HEK293 (cell line): ENCODE measurements around the gene ARL3.

Experiments used
- CTCF ChIA-PET: fragments of 350-600 bp; formaldehyde crosslinking; extraction: SDS; loops from one replicate; lab custom pipeline; 2021; ENCODE audit warnings: antibody characterized with exemption; lab: Yijun Ruan, JAX
- POLR2A ChIA-PET: fragments of 300-600 bp; formaldehyde crosslinking; extraction: SDS; loops from one replicate; lab custom pipeline; 2020; ENCODE audit warnings: antibody characterized with exemption, inconsistent platforms; lab: Yijun Ruan, JAX
- H3K27ac ChIP-seq: fragments of 200-500 bp; sonication (Bioruptor generic); 2 replicates; pipeline ENCODE4 v1.5.1; 2014; ENCODE audit warnings: low read depth, low read length, control low read depth, inconsistent platforms; ENCODE audit errors: extremely low read depth
- H3K36me3 ChIP-seq, 2 experiments: fragments of 200-500 bp in 1 of 2; sonication (Bioruptor generic) in 1 of 2; 1 replicate in 1 of 2; 2 replicates in 1 of 2; pipeline ENCODE4 v1.5.1; 2014 to 2017; ENCODE audit warnings: inconsistent platforms in 2 of 2, low read length in 2 of 2; ENCODE audit not compliant: control insufficient read depth in 2 of 2, insufficient read depth in 1 of 2
- H3K4me1 ChIP-seq: fragments of 200-500 bp; sonication (Bioruptor generic); 2 replicates; pipeline ENCODE4 v1.5.1; 2014; ENCODE audit warnings: mild to moderate bottlenecking, low read length, inconsistent platforms; ENCODE audit not compliant: control insufficient read depth, insufficient read depth
- H3K4me3 ChIP-seq: 2 replicates; pipeline ENCODE4 v1.5.1; 2011; ENCODE audit warnings: low read depth, mild to moderate bottlenecking, control low read depth, low read length, moderate library complexity
- H3K9me3 ChIP-seq: fragments of 200-500 bp; sonication (Bioruptor generic); 2 replicates; pipeline ENCODE4 v1.5.1; 2014; ENCODE audit warnings: low read depth, low read length, inconsistent platforms; ENCODE audit not compliant: control insufficient read depth, insufficient read depth
- IKZF3 ChIP-seq: fragments of 450-650 bp; IDR thresholded peaks from 2 replicates; pipeline ENCODE4 v1.5.0; 2018; ENCODE audit warnings: missing biosample characterization, mild to moderate bottlenecking, missing genetic modification characterization, moderate library complexity
- KLF8 ChIP-seq: fragments of 450-650 bp; formaldehyde crosslinking; IDR thresholded peaks from 2 replicates; pipeline ENCODE4 v1.5.1; 2016; ENCODE audit warnings: missing biosample characterization, missing genetic modification characterization
- PRDM10 ChIP-seq: fragments of 450-650 bp; formaldehyde crosslinking; IDR thresholded peaks from 2 replicates; pipeline ENCODE4 v1.5.1; 2016; ENCODE audit warnings: missing biosample characterization, missing genetic modification characterization
- PRDM4 ChIP-seq: fragments of 450-650 bp; formaldehyde crosslinking; IDR thresholded peaks from 2 replicates; pipeline ENCODE4 v1.5.1; 2017; ENCODE audit warnings: missing biosample characterization, missing genetic modification characterization
- SP7 ChIP-seq: fragments of 450-650 bp; formaldehyde crosslinking; IDR thresholded peaks from 2 replicates; pipeline ENCODE4 v1.5.1; 2016; ENCODE audit warnings: missing biosample characterization, missing genetic modification characterization
- ZBTB17 ChIP-seq: fragments of 450-650 bp; formaldehyde crosslinking; IDR thresholded peaks from 2 replicates; pipeline ENCODE4 v1.5.1; 2016; ENCODE audit warnings: missing biosample characterization, missing genetic modification characterization
- ZBTB21 ChIP-seq: fragments of 450-650 bp; formaldehyde crosslinking; IDR thresholded peaks from 2 replicates; pipeline ENCODE4 v1.5.1; 2017; ENCODE audit warnings: missing biosample characterization, missing genetic modification characterization
- ZEB2 ChIP-seq: fragments of 450-650 bp; formaldehyde crosslinking; IDR thresholded peaks from 2 replicates; pipeline ENCODE4 v1.5.1; 2016; ENCODE audit warnings: missing biosample characterization, missing genetic modification characterization
- ZNF112 ChIP-seq: fragments of 450-650 bp; formaldehyde crosslinking; IDR thresholded peaks from 2 replicates; pipeline ENCODE4 v1.5.0; 2017; ENCODE audit warnings: missing biosample characterization, missing genetic modification characterization
- ZNF157 ChIP-seq: fragments of 450-650 bp; formaldehyde crosslinking; IDR thresholded peaks from 2 replicates; pipeline ENCODE4 v1.5.1; 2016; ENCODE audit warnings: missing biosample characterization, missing genetic modification characterization
- ZNF202 ChIP-seq: fragments of 450-650 bp; formaldehyde crosslinking; IDR thresholded peaks from 2 replicates; pipeline ENCODE4 v1.5.1; 2016; ENCODE audit warnings: missing biosample characterization, missing genetic modification characterization, borderline replicate concordance
- ZNF23 ChIP-seq: fragments of 450-650 bp; formaldehyde crosslinking; IDR thresholded peaks from 2 replicates; pipeline ENCODE4 v1.5.1; 2016; ENCODE audit warnings: missing biosample characterization, missing genetic modification characterization, borderline replicate concordance
- ZNF571 ChIP-seq: fragments of 450-650 bp; formaldehyde crosslinking; IDR thresholded peaks from 2 replicates; pipeline ENCODE4 v1.5.0; 2017; ENCODE audit warnings: missing biosample characterization, missing genetic modification characterization
- ZNF624 ChIP-seq: fragments of 450-650 bp; formaldehyde crosslinking; IDR thresholded peaks from 2 replicates; pipeline ENCODE4 v1.5.1; 2017; ENCODE audit warnings: missing biosample characterization, missing genetic modification characterization
- ZNF660 ChIP-seq: fragments of 450-650 bp; IDR thresholded peaks from 2 replicates; pipeline ENCODE4 v1.5.1; 2018; ENCODE audit warnings: missing biosample characterization, mild to moderate bottlenecking, missing genetic modification characterization
- ZNF785 ChIP-seq: fragments of 450-650 bp; formaldehyde crosslinking; IDR thresholded peaks from 2 replicates; pipeline ENCODE4 v1.5.1; 2016; ENCODE audit warnings: missing biosample characterization, missing genetic modification characterization
- ZSCAN16 ChIP-seq: fragments of 450-650 bp; formaldehyde crosslinking; IDR thresholded peaks from 2 replicates; pipeline ENCODE4 v1.5.1; 2016; ENCODE audit warnings: missing biosample characterization, missing genetic modification characterization
- ZSCAN30 ChIP-seq: fragments of 450-650 bp; IDR thresholded peaks from 2 replicates; pipeline ENCODE4 v1.5.1; 2018; ENCODE audit warnings: missing biosample characterization, mild to moderate bottlenecking, missing genetic modification characterization, moderate library complexity
- TF ChIP-seq, protein P1 (sequence below): fragments of 450-650 bp; formaldehyde crosslinking; IDR thresholded peaks from 2 replicates; pipeline ENCODE4 v1.5.1; 2016; ENCODE audit warnings: missing biosample characterization, missing genetic modification characterization
- TF ChIP-seq, protein P2 (sequence below): fragments of 450-650 bp; formaldehyde crosslinking; IDR thresholded peaks from 2 replicates; pipeline ENCODE4 v1.5.1; 2016; ENCODE audit warnings: missing biosample characterization, missing genetic modification characterization
- TF ChIP-seq, protein P3 (sequence below): sonication (generic); formaldehyde crosslinking; IDR thresholded peaks from 2 replicates; pipeline ENCODE4 v1.8.1; 2022; ENCODE audit warnings: mild to moderate bottlenecking, moderate library complexity, missing genetic modification reagents

The ARL3 gene

DNA sequence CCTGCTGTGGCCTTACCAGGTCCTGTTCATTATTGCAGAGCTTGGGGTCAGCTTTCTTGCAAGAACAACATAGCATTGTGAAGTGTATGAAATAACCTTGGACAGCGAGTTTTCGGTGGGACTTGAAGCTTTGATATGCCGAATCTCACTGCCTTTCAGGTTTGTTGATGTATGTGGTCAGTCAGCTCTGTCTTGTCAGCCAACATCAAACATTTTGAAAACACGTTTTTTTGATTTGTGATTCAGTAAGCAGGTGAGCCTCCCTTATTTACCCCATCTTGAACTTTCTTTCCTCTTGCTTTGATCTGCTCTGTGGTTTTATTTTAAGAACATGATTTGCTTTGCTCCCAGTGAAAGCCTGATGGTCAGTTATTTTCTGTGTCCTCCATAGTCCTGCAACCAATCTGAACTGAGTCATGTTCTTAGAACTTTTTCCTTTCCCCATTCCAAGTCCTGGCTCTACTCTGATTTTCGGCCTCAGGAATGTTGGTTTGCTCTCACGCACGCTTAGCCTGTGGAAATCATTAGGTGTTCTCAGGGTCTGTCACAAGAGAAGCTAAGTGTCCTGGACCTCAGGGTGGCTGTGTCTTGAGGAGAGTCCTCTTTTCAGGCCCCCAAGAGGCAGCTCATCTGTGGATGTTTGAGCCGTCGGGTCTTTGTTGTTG lies 38.2 kb upstream of the ARL3 start:
- TF ChIP-seq, protein P1, sequence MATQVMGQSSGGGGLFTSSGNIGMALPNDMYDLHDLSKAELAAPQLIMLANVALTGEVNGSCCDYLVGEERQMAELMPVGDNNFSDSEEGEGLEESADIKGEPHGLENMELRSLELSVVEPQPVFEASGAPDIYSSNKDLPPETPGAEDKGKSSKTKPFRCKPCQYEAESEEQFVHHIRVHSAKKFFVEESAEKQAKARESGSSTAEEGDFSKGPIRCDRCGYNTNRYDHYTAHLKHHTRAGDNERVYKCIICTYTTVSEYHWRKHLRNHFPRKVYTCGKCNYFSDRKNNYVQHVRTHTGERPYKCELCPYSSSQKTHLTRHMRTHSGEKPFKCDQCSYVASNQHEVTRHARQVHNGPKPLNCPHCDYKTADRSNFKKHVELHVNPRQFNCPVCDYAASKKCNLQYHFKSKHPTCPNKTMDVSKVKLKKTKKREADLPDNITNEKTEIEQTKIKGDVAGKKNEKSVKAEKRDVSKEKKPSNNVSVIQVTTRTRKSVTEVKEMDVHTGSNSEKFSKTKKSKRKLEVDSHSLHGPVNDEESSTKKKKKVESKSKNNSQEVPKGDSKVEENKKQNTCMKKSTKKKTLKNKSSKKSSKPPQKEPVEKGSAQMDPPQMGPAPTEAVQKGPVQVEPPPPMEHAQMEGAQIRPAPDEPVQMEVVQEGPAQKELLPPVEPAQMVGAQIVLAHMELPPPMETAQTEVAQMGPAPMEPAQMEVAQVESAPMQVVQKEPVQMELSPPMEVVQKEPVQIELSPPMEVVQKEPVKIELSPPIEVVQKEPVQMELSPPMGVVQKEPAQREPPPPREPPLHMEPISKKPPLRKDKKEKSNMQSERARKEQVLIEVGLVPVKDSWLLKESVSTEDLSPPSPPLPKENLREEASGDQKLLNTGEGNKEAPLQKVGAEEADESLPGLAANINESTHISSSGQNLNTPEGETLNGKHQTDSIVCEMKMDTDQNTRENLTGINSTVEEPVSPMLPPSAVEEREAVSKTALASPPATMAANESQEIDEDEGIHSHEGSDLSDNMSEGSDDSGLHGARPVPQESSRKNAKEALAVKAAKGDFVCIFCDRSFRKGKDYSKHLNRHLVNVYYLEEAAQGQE, result 0 out of 2 replicates have a peak, but pooled peaks have one; percentile 32
- TF ChIP-seq, protein P2, sequence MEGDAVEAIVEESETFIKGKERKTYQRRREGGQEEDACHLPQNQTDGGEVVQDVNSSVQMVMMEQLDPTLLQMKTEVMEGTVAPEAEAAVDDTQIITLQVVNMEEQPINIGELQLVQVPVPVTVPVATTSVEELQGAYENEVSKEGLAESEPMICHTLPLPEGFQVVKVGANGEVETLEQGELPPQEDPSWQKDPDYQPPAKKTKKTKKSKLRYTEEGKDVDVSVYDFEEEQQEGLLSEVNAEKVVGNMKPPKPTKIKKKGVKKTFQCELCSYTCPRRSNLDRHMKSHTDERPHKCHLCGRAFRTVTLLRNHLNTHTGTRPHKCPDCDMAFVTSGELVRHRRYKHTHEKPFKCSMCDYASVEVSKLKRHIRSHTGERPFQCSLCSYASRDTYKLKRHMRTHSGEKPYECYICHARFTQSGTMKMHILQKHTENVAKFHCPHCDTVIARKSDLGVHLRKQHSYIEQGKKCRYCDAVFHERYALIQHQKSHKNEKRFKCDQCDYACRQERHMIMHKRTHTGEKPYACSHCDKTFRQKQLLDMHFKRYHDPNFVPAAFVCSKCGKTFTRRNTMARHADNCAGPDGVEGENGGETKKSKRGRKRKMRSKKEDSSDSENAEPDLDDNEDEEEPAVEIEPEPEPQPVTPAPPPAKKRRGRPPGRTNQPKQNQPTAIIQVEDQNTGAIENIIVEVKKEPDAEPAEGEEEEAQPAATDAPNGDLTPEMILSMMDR (tag by site-specific recombination), result no peak
- no peaks in the 10 kb centered on the region for H3K4me1 ChIP-seq
- H3K36me3 ChIP-seq, result no peaks in the 10 kb centered on the region
- CTCF ChIA-PET, result interaction anchor here (0.5 to 4.0 kb wide), 20 partner anchors 9 to 1550 kb away, joined by 3 to 47 read pairs (median 4); partner anchors contain the start of genes CYP17A1 and WBP1L
- POLR2A ChIA-PET, result interaction anchor here (3.4 kb wide), 1 partner anchor 8 kb away, joined by 12 read pairs; the partner anchor contains the start of gene WBP1L
- no peak overlapping the region for H3K4me3 ChIP-seq
- no peaks in the 10 kb centered on the region for H3K9me3 ChIP-seq
- no peak overlapping the region for H3K27ac ChIP-seq

GRCh38 chr10:102745157-102745556 lies 31.0 kb upstream of the ARL3 start:
- Histone ChIP-seq H3K4me1 (no peaks in the 10 kb centered on the region), H3K36me3 (no peaks in the 10 kb centered on the region), H3K4me3 (no peak overlapping the region; the same call in 1 of the 2 replicates), H3K27ac (no peak overlapping the region)
- POLR2A ChIA-PET, result interaction anchor here (1.1 to 2.4 kb wide), 3 partner anchors 8 to 75 kb away, joined by 3 to 14 read pairs (median 12); no protein-coding TSS in a partner anchor
- CTCF ChIA-PET, result interaction anchor here (0.6 to 1.2 kb wide), 4 partner anchors 31 to 331 kb away, joined by 3 to 4 read pairs (median 4); no protein-coding TSS in a partner anchor
- TF ChIP-seq ZNF660 (tag by site-specific recombination) (no peak), ZNF785 (tag by site-specific recombination) (no peak), ZEB2 (tag by site-specific recombination) (no peak), ZSCAN30 (tag by site-specific recombination) (no peak), ZNF23 (no peak), ZNF624 (tag by site-specific recombination) (no peak), ZNF157 (tag by site-specific recombination) (no peak), PRDM10 (no peak), SP7 (tag by site-specific recombination) (no peak), ZNF202 (no peak), ZBTB21 (tag by site-specific recombination) (no peak), KLF8 (no peak), ZNF112 (tag by site-specific recombination) (no peak), ZNF571 (no peak), PRDM4 (tag by site-specific recombination) (no peak), ZBTB17 (tag by site-specific recombination) (no peak), ZSCAN16 (no peak), IKZF3 (tag by site-specific recombination) (no peak)
- TF ChIP-seq, protein P3, sequence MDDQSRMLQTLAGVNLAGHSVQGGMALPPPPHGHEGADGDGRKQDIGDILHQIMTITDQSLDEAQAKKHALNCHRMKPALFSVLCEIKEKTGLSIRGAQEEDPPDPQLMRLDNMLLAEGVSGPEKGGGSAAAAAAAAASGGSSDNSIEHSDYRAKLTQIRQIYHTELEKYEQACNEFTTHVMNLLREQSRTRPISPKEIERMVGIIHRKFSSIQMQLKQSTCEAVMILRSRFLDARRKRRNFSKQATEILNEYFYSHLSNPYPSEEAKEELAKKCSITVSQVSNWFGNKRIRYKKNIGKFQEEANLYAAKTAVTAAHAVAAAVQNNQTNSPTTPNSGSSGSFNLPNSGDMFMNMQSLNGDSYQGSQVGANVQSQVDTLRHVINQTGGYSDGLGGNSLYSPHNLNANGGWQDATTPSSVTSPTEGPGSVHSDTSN (CRISPR knock-in tag), result no peak
- TF ChIP-seq, all 188 proteins: peak for 0
- no peaks in the 10 kb centered on the region for H3K9me3 ChIP-seq
